ENCODE data around the gene TTC12. TPM values are rescaled to one million over a fixed set of nuclear protein-coding genes. Genes with fewer than 3 reads are reported as not detected.

Gene TTC12
- total and polyA plus RNA-seq, 10 of the 15 experiments (the other 5 are each of a cell fraction or from before 2014, with no cell fraction given) = 3.7 to 14.0 (median 8.1) TPM

DNA sequence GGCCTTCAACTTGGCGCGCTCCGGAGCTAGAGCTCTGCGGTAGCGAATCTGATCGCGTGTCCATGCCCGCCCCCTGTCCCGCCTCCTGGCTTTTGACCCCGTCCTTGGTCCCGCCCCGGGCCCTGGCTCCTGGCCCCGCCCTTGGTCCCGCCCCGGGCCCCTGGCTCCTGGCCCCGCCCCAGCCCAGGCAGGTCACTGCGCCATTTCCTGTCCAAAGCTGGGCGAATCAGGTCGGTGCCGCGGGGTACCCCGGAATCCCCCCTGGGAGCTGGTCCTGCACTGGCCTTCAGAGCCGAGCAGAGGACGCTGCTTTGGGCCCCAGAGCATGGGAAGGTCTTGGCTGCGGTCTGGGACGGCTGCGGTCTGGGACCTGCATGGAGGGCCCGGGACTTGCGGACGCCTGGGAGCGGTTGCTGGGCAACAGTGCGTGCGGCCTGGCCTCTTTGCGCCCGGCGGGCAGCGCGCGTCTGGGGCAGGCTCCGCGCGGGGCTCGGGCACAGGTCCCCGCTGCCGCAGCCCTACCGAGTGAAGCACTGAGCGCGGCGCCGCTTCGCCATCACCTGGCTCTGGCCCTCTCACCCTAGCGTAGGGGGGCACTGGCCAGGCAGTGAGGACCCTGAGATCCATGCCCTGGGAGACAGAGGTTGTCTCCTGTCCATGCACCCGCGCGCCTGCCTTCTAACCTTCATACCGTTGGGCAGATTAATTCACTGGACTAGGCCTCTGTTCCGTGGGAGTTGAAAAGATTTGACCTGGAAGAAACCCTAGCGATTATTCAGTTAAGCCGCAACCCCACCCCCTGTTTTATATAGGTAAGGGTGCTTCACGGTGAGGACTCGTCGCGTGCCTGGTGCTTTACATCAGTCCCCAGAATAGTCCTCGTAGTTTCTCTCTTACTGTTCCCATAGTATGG is at the start of gene TTC12 (continued):
- TF ChIP-seq RCOR1 (conservative IDR thresholded peaks at IDR 0.05; ENCODE audit: low read depth, low read length) (no peak), RB1 (IDR thresholded peaks at IDR 0.05; ENCODE audit: borderline replicate concordance) (no peak), BACH1 (IDR thresholded peaks at IDR 0.05; ENCODE audit: borderline replicate concordance) (no peak), TCF12 (IDR thresholded peaks at IDR 0.05; ENCODE audit: low read depth, low read length) (no peak), CTCF (IDR thresholded peaks at IDR 0.05 in 2 of 3, conservative IDR thresholded peaks at IDR 0.05 in 1 of 3; ENCODE audit: control insufficient read depth in 2 of 3, extremely low read depth in 1 of 3, insufficient read depth in 1 of 3, low read depth in 3 of 3, low read length in 3 of 3) (no peak), RELA (IDR thresholded peaks at IDR 0.05; ENCODE audit: borderline replicate concordance, partially characterized antibody) (peak; percentile 62), NR2C2 (IDR thresholded peaks at IDR 0.05; ENCODE audit: borderline replicate concordance, control insufficient read depth, insufficient read length, low read depth) (no peak), MTA3 (IDR thresholded peaks at IDR 0.05; ENCODE audit: borderline replicate concordance, low read length) (no peak; the same call in 1 of the 2 replicates), BMI1 (IDR thresholded peaks at IDR 0.05; ENCODE audit: borderline replicate concordance) (peak; percentile 45; the same call in 1 of the 2 replicates), SMAD1 (IDR thresholded peaks at IDR 0.05; ENCODE audit: low read depth, partially characterized antibody) (no peak), WRNIP1 (IDR thresholded peaks at IDR 0.05; ENCODE audit: borderline replicate concordance, low read depth, low read length) (no peak), PAX8 (IDR thresholded peaks at IDR 0.05) (no peak), EP300 (IDR thresholded peaks at IDR 0.05; ENCODE audit: borderline replicate concordance in 1 of 2, control insufficient read depth in 1 of 2, low read depth in 2 of 2, low read length in 2 of 2) (no peak), ETV6 (conservative IDR thresholded peaks at IDR 0.05 in 1 of 2, IDR thresholded peaks at IDR 0.05 in 1 of 2; ENCODE audit: borderline replicate concordance in 1 of 2, low read depth in 1 of 2) (no peak), POLR2AphosphoS5 (IDR thresholded peaks at IDR 0.05; ENCODE audit: low read length) (peak; percentile 84), NR2C1 (IDR thresholded peaks at IDR 0.05) (peak; percentile 88), SREBF1 (IDR thresholded peaks at IDR 0.05; ENCODE audit: low read length) (no peak), HDAC2 (IDR thresholded peaks at IDR 0.05) (no peak), YY1 (IDR thresholded peaks at IDR 0.05; ENCODE audit: low read depth, low read length) (peak; percentile 40; the same call in 1 of the 2 replicates), NKRF (conservative IDR thresholded peaks at IDR 0.05) (peak; percentile 88), NR2F1 (conservative IDR thresholded peaks at IDR 0.05) (peak; percentile 70), FOXM1 (IDR thresholded peaks at IDR 0.05; ENCODE audit: low read depth, low read length) (no peak), NFIC (IDR thresholded peaks at IDR 0.05; ENCODE audit: low read depth, low read length) (no peak), RBBP5 (conservative IDR thresholded peaks at IDR 0.05) (no peak), NFYB (IDR thresholded peaks at IDR 0.05; ENCODE audit: insufficient read depth, low read depth, low read length) (no peak), BHLHE40 (IDR thresholded peaks at IDR 0.05; ENCODE audit: borderline replicate concordance in 1 of 2, low read depth in 2 of 2, low read length in 1 of 2) (peak; percentile 49 to 50; a peak in 3 of 4 replicates), STAT3 (IDR thresholded peaks at IDR 0.05; ENCODE audit: low read depth, low read length) (no peak), CREB1 (IDR thresholded peaks at IDR 0.05; ENCODE audit: low read depth) (peak; percentile 65)
